NT2/D1 (cell line): ENCODE measurements around the gene SERPINB1.

ENCODE experiments used
- SUZ12 ChIP-seq: IDR thresholded peaks from 2 replicates; pipeline ENCODE4 v1.6.1; 2011; ENCODE audit not compliant: insufficient read length, insufficient read depth; ENCODE audit errors: extremely low read depth
- YY1 ChIP-seq: IDR thresholded peaks from 2 replicates; pipeline ENCODE4 v1.6.1; 2011; ENCODE audit not compliant: insufficient read length, insufficient read depth
- ZNF274 ChIP-seq: IDR thresholded peaks from 2 replicates; pipeline ENCODE4 v1.6.1; 2011; ENCODE audit warnings: mild to moderate bottlenecking, low read depth, low read length

DNA sequence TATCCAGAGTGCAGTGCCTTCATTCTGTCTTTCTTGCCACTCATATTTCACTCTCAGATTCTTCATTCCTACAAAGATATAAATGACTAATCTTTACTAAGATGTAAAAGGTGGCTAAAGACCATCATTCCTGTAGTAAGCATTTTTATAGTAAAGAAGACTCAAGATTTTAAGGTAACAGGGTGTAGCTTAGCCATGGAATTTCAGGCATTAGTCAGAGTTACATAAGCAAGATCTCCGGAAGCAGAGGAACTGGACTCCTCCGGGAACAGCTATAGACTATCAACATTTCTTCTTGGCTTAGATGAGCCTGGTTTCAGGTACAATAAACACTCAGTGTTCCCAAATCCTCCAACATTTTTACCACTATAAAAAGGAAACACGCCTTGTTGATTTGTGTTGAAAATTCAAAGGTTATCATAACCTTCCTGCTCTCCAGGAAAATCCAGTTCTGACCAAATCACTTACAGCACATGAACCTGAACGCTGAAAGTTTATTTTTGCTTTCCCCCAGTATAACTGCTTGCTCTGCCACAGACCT, 23.7 kb downstream of the SERPINB1 start:
- TF ChIP-seq YY1 (no peak), ZNF274 (no peak), SUZ12 (no peak)
